KOPT-K1 (cell line): Measurements from ENCODE around the gene AFF2.

Experiments
- H3K27ac ChIP-seq: fragments of 200-600 bp; sonication (generic); 2 replicates; pipeline ENCODE4 v1.5.1; 2016; ENCODE audit warnings: antibody characterized with exemption, mild to moderate bottlenecking, low read depth, low read length; ENCODE audit not compliant: poor library complexity, severe bottlenecking
- H3K36me3 ChIP-seq: fragments of 200-600 bp; sonication (generic); 2 replicates; pipeline ENCODE4 v1.5.1; 2017; ENCODE audit warnings: antibody characterized with exemption, mild to moderate bottlenecking, low read length, moderate library complexity; ENCODE audit not compliant: insufficient read depth
- H3K9me3 ChIP-seq: fragments of 200-600 bp; sonication (generic); 2 replicates; pipeline ENCODE4 v1.5.1; 2017; ENCODE audit warnings: antibody characterized with exemption, low read length, mild to moderate bottlenecking; ENCODE audit not compliant: insufficient read depth, poor library complexity, severe bottlenecking

AFF2 gene

DNA sequence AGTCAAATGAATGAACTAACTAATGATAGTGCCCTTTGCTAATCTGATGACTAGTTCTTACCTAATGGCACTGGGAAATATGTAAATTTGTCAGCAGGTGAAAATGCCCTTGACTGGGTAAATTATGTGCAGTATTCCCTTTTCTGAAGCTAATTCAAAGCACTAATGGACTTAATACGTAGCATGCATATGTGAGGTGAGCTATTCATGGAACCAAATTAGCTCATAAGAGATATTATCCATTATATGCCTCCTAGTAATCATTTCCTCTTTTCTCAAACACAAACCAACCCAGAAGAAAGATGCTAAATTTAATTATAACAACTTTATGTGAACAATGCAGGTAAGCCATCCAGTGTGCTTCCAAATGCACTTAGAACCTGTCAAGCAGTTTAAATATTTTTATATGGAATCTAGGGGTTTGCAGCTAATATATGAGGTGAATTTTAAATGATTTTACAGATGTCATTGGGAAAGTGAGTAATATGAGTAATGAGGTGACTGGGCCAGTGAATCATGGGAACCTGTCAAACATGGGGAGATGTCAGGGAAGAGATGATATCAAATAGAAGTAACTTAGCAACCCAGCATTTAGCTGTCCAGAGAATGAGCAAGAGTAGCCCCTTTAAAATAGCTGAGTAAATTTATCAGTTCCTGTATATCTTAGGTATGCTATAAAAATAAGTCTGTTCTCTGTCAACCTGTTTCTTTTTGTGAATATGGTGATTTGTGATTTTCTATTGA lies 315.0 kb downstream of the AFF2 start:
- no peaks in the 10 kb centered on the region for H3K9me3 ChIP-seq
- H3K36me3 ChIP-seq = no peaks in the 10 kb centered on the region; the same call in 1 of the 2 replicates
- H3K27ac ChIP-seq = no peak overlapping the region

DNA sequence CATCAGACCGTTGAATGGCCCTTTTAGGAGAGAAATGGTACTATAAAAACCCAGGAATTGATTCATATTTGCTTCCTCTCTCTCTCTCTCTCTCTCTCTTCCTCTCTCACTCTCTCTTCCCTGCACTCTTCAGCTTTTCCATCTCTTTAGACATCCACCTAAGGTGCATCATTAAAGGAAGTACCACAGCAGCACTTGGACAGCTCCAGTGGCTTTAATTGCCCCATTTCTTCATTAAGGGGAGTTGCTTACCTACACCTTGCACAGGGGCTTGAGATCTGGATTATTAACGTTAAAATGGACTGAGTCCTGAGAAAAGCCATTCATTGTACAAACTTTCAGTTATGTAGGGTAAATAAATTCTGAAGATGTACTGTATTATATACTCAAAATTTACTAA lies 323.6 kb downstream of the AFF2 start:
- Histone ChIP-seq H3K9me3 (no peaks in the 10 kb centered on the region), H3K36me3 (no peaks in the 10 kb centered on the region), H3K27ac (no peak overlapping the region)

DNA sequence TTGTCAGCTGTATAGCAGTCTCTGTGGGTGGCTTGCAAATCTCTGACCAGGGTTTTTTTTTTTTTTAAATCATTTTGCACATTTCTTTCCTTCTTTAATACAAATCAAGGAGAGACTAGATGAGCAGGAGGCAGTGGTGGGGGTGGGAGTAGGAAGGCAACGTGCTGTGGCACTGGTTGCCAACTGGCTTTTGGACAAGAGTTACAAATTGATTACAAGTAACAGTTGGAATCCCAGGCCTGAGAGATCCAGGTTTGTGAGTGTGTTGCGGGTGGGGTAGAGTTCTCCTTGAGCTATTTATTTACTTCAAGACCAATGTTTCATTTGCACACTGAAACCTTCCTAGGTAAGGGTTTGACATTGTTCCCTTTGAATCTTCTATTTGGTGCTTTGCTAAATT lies 325.3 kb downstream of the AFF2 start:
- Histone ChIP-seq H3K9me3 (peaks cover 8% of the 10 kb centered on the region), H3K27ac (no peak overlapping the region)

DNA sequence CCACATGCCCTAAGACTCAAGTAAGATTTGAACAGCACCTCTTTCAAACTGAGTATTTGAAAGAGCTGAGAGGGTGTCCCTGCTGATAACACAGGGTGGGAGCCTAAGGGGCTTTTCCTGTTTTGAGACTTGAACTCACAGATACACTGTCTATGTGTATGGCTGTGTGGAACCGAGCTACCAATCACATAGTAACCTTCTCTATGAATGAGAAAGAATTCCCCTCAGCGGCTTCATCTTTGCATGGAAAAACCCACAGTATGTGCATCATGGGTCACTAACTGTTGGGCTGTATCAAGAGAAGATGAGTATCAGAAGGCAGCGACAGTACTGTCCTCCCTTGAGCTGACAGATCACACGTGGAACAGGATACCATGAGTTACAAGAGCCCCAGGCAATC lies 336.3 kb downstream of the AFF2 start:
- H3K27ac ChIP-seq = no peak overlapping the region
- H3K36me3 ChIP-seq = no peaks in the 10 kb centered on the region

More for the DNA sequence above, 325.3 kb downstream of the AFF2 start:
- no peaks in the 10 kb centered on the region for H3K36me3 ChIP-seq

DNA sequence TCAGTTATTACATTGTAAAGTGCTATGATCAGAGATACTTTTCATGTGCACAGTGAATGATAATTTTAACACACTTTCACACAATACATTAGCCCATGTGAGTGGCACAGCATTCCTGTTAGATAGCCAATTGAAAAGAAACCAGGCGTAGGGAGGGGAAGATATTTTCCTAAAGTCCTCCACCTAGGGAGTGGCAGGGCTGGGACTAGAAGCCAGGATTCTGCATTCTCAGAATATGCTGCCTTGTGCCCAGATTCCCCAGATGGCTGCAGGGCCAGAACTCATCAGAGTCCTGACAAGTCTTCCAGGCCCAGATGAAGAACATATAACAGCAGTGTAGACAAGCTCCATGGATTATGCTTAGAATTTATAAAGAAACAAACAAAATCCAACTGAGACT lies 350.2 kb downstream of the AFF2 start:
- Histone ChIP-seq H3K36me3 (no peaks in the 10 kb centered on the region; the same call in 1 of the 2 replicates), H3K9me3 (no peaks in the 10 kb centered on the region), H3K27ac (no peak overlapping the region)

More for the DNA sequence above, 336.3 kb downstream of the AFF2 start:
- no peaks in the 10 kb centered on the region for H3K9me3 ChIP-seq

DNA sequence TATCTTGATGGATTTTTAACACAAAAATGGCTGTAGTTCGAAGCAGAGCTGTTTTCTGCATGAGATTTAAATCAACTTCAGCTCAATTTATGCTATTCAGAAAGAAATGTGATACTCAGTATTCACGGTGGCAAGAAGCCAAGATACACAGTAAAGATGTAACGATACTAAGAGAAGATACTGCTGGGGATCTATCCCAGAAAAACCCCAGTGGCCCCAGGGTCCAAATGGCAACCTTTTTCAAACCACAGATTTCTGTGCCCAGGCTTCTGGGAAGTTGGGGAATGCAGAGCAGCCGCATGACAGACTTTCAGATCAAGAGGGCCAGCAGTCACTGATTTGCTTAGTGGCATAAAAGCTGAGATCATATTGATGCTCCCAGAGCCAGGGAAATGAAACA lies 353.9 kb downstream of the AFF2 start:
- H3K36me3 ChIP-seq = no peaks in the 10 kb centered on the region
- H3K9me3 ChIP-seq = no peaks in the 10 kb centered on the region
- H3K27ac ChIP-seq = no peak overlapping the region

DNA sequence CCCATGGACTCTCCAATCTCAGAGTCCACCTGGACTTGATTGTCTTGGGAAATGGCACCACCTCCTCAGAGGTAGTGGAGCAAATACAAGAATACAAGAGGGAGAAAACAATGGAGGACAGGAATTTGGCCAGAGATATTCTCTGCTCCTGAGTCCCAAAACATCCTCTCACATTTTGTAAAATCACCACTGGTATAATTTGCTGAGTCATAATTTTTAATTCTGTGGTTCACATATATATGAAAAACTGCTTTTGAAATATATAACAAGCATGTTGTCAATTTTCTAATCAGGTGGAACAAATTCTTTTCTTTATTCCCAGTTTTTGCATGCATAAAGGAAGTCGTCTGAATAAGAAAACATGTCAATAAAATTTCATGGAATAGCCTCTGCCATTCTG lies 356.1 kb downstream of the AFF2 start:
- H3K9me3 ChIP-seq = no peaks in the 10 kb centered on the region
- no peaks in the 10 kb centered on the region for H3K36me3 ChIP-seq
- H3K27ac ChIP-seq = no peak overlapping the region

DNA sequence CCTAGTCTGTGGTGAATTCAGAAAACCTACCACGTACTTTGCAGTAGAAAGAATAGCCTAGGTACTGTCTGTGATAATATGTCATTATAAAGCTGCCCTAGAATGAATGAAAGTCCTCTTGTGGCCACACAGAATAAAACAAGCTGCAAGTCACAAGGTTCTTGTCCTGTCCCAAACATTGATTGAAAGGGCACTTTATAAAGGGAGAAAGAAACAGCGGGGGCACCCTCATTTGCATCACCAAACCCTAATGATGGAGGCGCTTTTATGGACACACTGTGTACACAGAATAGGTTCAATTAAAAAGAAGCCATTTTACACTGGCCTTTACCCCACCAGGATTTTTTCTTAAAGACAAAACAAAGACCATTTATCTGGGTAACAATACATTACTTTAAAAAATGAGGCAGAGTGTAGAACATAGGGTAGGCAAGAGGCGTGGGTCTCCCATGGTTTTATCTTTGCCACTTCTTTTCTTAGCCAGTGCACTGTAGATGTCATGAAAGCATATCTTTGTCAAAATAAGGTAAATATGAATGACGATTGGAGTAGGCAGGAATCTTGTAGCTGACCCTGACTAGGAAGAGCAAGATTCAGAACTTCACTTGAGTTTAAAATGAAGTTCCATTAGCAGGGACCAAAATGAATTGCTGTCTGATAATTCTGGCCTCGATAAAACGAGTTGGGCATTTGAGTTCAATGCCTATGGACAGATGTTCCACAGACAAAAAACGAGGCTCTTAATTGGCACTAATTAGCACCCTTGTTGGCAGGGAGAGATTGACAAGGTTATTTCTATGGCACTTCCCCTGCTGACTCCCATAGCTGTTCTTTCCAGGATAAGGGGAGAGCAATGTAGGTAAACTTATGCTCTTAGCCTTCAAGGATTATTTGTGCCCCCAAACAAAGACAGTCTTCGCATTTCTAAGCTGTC lies 365.1 kb downstream of the AFF2 start:
- H3K9me3 ChIP-seq = no peaks in the 10 kb centered on the region
- H3K36me3 ChIP-seq = 0 out of 2 replicates have a peak, but pooled peaks cover 5% of the 10 kb centered on the region
- H3K27ac ChIP-seq = no peak overlapping the region

DNA sequence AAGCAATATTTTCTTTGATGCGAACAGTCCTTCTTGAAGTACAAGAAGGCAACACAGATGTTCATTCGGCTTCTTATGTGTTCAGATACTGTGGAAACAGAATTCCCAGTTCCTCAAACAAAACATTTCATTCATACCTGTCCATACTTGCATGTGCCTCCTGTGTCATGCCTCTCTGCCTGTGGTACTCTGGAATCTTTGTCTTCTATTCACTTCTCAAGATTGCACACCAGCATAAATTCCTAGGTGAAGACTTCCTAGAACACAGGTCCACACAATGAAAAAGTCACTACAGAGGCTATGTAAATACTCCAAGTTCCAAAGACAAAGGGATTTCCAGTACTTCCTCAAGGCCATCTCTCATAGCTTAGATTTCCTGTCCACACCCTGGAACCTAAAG lies 367.2 kb downstream of the AFF2 start:
- Histone ChIP-seq H3K27ac (no peak overlapping the region), H3K36me3 (0 out of 2 replicates have a peak, but pooled peaks cover 5% of the 10 kb centered on the region), H3K9me3 (no peaks in the 10 kb centered on the region)

DNA sequence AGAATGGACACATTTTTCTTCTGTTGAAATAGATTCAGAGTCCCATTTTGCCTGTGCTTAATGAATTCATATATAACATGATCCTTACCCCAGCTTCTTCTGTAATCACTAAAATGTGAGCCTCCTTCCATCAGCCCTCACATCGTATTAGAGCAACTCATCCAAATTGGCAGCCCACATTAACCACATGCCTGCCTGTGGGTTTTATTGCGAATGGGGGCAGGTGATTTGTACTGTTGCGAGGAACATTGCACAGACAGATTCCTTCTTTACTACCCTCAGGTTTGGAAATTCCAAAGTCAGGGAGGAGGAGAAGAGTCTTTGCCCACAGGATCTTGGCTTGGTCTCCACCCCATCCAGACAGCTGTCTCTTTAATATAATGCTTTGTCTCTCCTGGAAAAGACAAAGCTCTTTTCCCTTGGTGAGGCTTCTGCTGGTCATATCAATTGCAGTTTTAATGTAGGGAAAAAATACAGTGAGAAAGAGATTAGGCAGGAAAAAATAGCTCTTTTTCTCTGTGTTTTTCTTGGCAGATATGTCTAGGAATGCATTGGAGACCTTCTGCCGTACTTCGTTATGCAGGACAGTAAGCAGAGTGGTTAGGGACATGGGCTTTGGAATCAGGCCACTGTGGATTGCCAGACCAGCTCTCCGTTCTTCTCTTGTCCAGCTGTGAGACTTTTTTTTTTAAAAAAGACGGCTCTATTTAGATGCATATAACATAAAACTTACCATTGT lies 371.2 kb downstream of the AFF2 start:
- Histone ChIP-seq H3K9me3 (no peaks in the 10 kb centered on the region), H3K36me3 (0 out of 2 replicates have a peak, but pooled peaks cover 5% of the 10 kb centered on the region), H3K27ac (no peak overlapping the region)

DNA sequence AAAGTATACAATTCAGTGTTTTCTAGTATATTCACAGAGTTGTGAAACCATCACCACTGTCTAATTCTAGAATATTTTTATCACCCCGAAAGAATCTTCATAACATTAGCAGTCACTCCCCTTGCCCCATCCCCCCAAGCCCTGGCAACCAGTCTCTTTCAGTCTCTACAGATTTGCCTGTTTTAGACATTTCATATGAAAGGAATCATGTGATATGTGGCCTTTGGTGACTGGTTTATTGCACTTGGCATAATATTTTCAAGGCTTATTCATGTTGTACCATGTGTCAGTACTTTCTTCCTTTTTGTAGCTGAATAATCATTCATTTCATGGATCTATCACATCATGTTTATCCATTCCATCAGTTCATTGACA lies 371.7 kb downstream of the AFF2 start:
- H3K27ac ChIP-seq = no peak overlapping the region
- no peaks in the 10 kb centered on the region for H3K9me3 ChIP-seq
- H3K36me3 ChIP-seq = 0 out of 2 replicates have a peak, but pooled peaks cover 5% of the 10 kb centered on the region

DNA sequence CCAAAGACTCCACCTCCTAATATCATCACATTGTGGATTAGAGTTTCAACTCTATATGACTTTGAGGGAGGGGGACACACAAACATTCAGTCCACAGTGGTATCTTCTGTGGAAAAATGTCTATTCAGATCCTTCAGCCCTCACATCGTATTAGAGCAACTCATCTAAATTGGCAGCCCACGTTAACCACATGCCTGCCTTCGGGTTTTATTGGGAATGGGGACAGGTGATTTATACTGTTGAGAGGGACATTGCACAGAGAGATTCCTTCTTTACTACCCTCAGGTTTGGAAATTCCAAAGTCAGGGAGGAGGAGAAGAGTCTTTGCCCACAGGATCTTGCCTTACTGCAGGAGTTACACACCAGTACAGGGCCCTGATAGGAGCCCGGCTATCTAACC lies 372.5 kb downstream of the AFF2 start:
- Histone ChIP-seq H3K36me3 (0 out of 2 replicates have a peak, but pooled peaks cover 3% of the 10 kb centered on the region), H3K27ac (no peak overlapping the region), H3K9me3 (no peaks in the 10 kb centered on the region)

DNA sequence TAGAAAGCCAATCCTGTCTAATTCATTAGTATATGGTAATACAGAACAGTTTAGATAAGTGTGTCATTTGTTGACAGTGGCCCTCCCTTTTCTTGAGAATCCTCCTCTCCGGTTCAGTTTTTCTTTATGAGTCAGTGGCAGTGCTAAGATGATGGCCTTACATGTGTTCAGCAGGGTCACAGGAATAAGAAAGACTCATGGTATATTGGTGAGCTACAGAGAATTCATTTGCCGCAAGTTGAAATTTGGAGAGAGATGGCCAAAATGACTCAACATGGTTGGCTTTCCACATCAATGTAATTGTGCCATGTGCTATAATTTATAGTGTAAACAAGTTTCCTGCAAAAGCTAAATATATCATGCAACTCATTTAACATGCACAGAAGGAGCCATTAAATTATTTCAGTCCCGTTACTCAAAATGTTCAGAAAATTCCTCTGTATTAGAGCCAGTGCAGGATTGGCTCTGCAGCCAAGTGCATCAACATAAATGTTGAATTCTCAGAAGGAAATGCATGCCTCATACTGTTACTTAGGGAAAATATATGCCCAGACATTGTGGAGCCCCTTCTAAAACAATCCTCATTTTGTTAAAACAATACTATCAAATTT lies 374.3 kb downstream of the AFF2 start:
- Histone ChIP-seq H3K36me3 (no peaks in the 10 kb centered on the region), H3K27ac (no peak overlapping the region), H3K9me3 (no peaks in the 10 kb centered on the region)

DNA sequence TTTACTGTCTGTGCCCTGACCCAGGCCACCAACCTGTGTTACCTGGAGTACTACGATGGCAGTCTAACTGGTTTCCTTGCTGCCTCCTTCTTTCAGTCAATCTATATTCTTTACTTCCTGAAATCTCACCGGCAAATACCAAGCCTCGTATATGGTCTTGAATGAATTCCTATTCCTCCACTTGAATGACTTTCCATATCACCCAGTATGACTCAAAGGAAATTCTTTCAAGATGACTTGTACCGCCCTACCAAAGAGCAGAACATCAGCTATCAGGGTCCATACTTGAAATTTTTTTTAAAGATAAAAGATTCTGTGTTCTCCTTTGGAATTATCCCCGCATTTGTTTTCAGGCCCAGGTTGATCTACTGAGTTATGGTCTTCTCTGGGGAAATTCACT lies 378.0 kb downstream of the AFF2 start:
- H3K36me3 ChIP-seq = no peaks in the 10 kb centered on the region
- no peak overlapping the region for H3K27ac ChIP-seq
- no peaks in the 10 kb centered on the region for H3K9me3 ChIP-seq
